SK-N-SH treated with all-trans-retinoic acid at 6 μM for 48 hours (cell line): ENCODE data around the gene LCLAT1.

Experiments used
- ARNTL ChIP-seq: fragments of 450-650 bp; formaldehyde crosslinking; IDR thresholded peaks from 2 replicates; pipeline ENCODE4 v1.5.0; 2020; ENCODE audit warnings: low read depth, mild to moderate bottlenecking, moderate library complexity, borderline replicate concordance
- CSRNP3 ChIP-seq: fragments of 250-450 bp; sonication (Bioruptor Pico); IDR thresholded peaks from 2 replicates; pipeline ENCODE4 v1.5.1; 2021; ENCODE audit warnings: mild to moderate bottlenecking, moderate library complexity
- ESRRG ChIP-seq: fragments of 250-450 bp; sonication (Bioruptor Pico); IDR thresholded peaks from 2 replicates; pipeline ENCODE4 v1.6.1; 2021; ENCODE audit warnings: mild to moderate bottlenecking
- PATZ1 ChIP-seq: fragments of 250-450 bp; sonication (Bioruptor Pico); IDR thresholded peaks from 2 replicates; pipeline ENCODE4 v1.8.0; 2020; ENCODE audit warnings: mild to moderate bottlenecking, moderate library complexity, borderline replicate concordance
- POU6F1 ChIP-seq: fragments of 250-450 bp; sonication (Bioruptor Pico); IDR thresholded peaks from 2 replicates; pipeline ENCODE4 v1.8.0; 2021; ENCODE audit warnings: low read depth, mild to moderate bottlenecking, moderate library complexity, borderline replicate concordance
- RARB ChIP-seq: fragments of 250-450 bp; sonication (Bioruptor Pico); IDR thresholded peaks from 2 replicates; pipeline ENCODE4 v1.8.0; 2021; ENCODE audit warnings: mild to moderate bottlenecking, moderate library complexity
- SNAI2 ChIP-seq: fragments of 250-450 bp; sonication (Bioruptor Pico); IDR thresholded peaks from 2 replicates; pipeline ENCODE4 v1.5.0; 2020; ENCODE audit warnings: mild to moderate bottlenecking, moderate library complexity
- ZFP3 ChIP-seq: fragments of 250-450 bp; sonication (Bioruptor Pico); IDR thresholded peaks from 2 replicates; pipeline ENCODE4 v1.5.0; 2020; ENCODE audit warnings: mild to moderate bottlenecking, moderate library complexity
- ZNF70 ChIP-seq: fragments of 450-650 bp; formaldehyde crosslinking; IDR thresholded peaks from 2 replicates; pipeline ENCODE4 v1.5.0; 2020; ENCODE audit warnings: mild to moderate bottlenecking, moderate library complexity
- TF ChIP-seq, protein P1 (sequence below): fragments of 250-450 bp; sonication (Bioruptor Pico); IDR thresholded peaks from 2 replicates; pipeline ENCODE4 v1.5.0; 2020; ENCODE audit warnings: mild to moderate bottlenecking, moderate library complexity

DNA sequence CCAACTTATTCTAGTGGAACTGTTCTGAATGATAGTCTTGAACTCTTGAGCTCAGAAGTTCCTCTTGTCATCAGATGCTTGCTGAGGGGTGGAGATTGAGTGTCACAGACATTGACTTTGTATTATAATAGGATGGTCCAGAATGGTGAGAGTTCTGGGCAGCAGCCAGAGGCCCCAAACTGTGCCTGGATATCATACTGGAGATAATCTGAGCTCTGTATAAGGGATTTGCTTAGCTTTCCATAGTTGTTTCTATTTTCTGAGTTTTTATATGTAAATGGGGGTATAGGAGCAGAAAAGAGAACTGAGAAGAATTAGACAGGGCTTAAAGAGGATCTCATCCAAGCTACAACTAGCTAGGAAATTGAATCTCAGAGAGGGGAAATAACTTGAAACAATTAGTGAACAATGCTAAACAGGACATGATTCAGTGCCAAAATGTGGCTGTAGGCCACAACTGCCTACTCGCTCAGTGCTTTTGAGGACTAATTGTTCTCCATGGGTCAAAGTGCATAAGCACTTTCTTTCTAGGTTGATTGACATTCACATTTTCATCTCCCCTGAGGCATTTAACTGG is 10.1 kb upstream of the LCLAT1 start:
- TF ChIP-seq SNAI2 (CRISPR knock-in tag) (no peak), RARB (CRISPR knock-in tag) (no peak), ZFP3 (no peak), ESRRG (CRISPR knock-in tag) (no peak), ZNF70 (CRISPR knock-in tag) (no peak), PATZ1 (CRISPR knock-in tag) (no peak), CSRNP3 (CRISPR knock-in tag) (no peak), ARNTL (CRISPR knock-in tag) (no peak), POU6F1 (no peak)
- TF ChIP-seq, protein P1, sequence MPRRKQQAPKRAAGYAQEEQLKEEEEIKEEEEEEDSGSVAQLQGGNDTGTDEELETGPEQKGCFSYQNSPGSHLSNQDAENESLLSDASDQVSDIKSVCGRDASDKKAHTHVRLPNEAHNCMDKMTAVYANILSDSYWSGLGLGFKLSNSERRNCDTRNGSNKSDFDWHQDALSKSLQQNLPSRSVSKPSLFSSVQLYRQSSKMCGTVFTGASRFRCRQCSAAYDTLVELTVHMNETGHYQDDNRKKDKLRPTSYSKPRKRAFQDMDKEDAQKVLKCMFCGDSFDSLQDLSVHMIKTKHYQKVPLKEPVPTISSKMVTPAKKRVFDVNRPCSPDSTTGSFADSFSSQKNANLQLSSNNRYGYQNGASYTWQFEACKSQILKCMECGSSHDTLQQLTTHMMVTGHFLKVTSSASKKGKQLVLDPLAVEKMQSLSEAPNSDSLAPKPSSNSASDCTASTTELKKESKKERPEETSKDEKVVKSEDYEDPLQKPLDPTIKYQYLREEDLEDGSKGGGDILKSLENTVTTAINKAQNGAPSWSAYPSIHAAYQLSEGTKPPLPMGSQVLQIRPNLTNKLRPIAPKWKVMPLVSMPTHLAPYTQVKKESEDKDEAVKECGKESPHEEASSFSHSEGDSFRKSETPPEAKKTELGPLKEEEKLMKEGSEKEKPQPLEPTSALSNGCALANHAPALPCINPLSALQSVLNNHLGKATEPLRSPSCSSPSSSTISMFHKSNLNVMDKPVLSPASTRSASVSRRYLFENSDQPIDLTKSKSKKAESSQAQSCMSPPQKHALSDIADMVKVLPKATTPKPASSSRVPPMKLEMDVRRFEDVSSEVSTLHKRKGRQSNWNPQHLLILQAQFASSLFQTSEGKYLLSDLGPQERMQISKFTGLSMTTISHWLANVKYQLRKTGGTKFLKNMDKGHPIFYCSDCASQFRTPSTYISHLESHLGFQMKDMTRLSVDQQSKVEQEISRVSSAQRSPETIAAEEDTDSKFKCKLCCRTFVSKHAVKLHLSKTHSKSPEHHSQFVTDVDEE: no peak
